ENCODE measurements around the gene CBX8. TPM values are rescaled to one million over a fixed set of nuclear protein-coding genes. Genes with fewer than 3 reads are reported as not detected.
"Not testable (repeated sequence)": the region's sequence is repeated elsewhere in the genome, so short reads cannot be mapped to it uniquely, and the experiment has no call there.

Gene CBX8
- total RNA-seq, 1 donor from 2014 or later, result 9.4 TPM

DNA sequence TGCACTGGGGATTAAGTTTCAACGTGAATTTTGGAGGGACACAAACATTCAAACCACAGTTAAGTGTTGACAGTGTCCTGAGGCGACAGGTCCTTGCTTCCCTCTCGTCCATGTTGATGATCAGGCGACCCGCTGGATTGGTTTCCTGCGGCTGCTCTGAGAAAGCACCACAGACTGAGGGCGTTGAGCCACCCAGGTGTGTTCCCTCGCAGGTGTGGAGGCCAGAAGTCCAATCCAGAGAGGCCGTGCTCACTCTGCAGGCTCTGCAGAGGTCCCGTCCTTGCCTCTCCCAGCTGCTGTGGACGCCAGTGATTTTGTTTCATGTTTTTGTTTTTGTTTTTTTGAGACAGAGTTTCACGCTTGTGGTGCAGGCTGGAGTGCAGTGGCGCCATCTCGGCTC lies 41.3 kb downstream of the CBX8 start:
- H3K4me1 Mint-ChIP-seq, result no peaks in the 10 kb centered on the region
- H3K36me3 Mint-ChIP-seq (ENCODE audit: low read depth), result no peaks in the 10 kb centered on the region
- H3K27me3 Mint-ChIP-seq, result peaks cover 20% of the 10 kb centered on the region
- H3K9me3 Mint-ChIP-seq, result no peaks in the 10 kb centered on the region
- no peak overlapping the region for H3K4me3 Mint-ChIP-seq
- intact Hi-C loops (cut with micrococcal nuclease), result no loop called here
- no peak overlapping the region for H3K27ac Mint-ChIP-seq
- DNase-seq, result no peak

DNA sequence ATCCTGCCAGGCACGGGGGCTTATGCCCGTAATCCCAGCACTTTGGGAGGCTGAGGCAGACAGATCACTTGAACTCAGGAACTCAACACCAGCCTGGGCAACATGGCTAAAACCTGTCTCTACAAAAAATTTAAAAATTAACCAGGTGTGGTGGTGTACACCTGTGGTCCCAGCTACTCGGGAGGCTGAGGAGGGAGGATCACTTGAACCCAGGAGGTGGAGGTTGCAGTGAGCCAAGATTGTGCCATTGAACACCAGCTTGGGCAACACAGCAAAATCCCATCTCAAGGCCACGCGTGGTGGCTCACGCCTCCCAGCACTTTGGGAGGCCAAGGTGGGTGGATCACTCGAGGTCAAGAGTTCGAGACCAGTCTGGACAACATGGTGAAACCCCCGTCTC lies 42.0 kb downstream of the CBX8 start:
- H3K36me3 Mint-ChIP-seq (ENCODE audit: low read depth); intact Hi-C loops (cut with micrococcal nuclease); H3K4me3 Mint-ChIP-seq; H3K9me3 Mint-ChIP-seq; H3K4me1 Mint-ChIP-seq; DNase-seq; H3K27ac Mint-ChIP-seq: not testable (repeated sequence)
- H3K27me3 Mint-ChIP-seq, result peaks cover 23% of the 10 kb centered on the region

GRCh38 chr17:79754370-79754769 lies 42.5 kb downstream of the CBX8 start:
- Mint-ChIP-seq H3K4me3 (no peak overlapping the region), H3K27me3 (peaks cover 28% of the 10 kb centered on the region), H3K27ac (no peak overlapping the region), H3K36me3 (ENCODE audit: low read depth) (no peaks in the 10 kb centered on the region), H3K4me1 (no peaks in the 10 kb centered on the region), H3K9me3 (no peaks in the 10 kb centered on the region)
- intact Hi-C loops (cut with micrococcal nuclease), result no loop called here
- no peak for DNase-seq

GRCh38 chr17:79752175-79752574 lies 44.7 kb downstream of the CBX8 start:
- H3K36me3 Mint-ChIP-seq (ENCODE audit: low read depth), result no peaks in the 10 kb centered on the region
- no peak overlapping the region for H3K27ac Mint-ChIP-seq
- peaks cover 37% of the 10 kb centered on the region for H3K27me3 Mint-ChIP-seq
- intact Hi-C loops (cut with micrococcal nuclease), result no loop called here
- no peak for DNase-seq
- peaks cover 3% of the 10 kb centered on the region for H3K4me1 Mint-ChIP-seq
- no peaks in the 10 kb centered on the region for H3K9me3 Mint-ChIP-seq
- H3K4me3 Mint-ChIP-seq, result no peak overlapping the region

GRCh38 chr17:79750650-79751545 lies 46.0 kb downstream of the CBX8 start:
- Mint-ChIP-seq H3K4me1 (peaks cover 6% of the 10 kb centered on the region), H3K4me3 (no peak overlapping the region), H3K9me3 (no peaks in the 10 kb centered on the region), H3K36me3 (ENCODE audit: low read depth) (no peaks in the 10 kb centered on the region), H3K27me3 (peaks cover 44% of the 10 kb centered on the region), H3K27ac (no peak overlapping the region)
- DNase-seq, result no peak
- intact Hi-C loops (cut with micrococcal nuclease), result no loop called here

- peaks cover 13% of the 10 kb centered on the region for H3K4me1 Mint-ChIP-seq
Observed at GRCh38 chr17:79749958-79750357, 46.9 kb downstream of the CBX8 start.

DNA sequence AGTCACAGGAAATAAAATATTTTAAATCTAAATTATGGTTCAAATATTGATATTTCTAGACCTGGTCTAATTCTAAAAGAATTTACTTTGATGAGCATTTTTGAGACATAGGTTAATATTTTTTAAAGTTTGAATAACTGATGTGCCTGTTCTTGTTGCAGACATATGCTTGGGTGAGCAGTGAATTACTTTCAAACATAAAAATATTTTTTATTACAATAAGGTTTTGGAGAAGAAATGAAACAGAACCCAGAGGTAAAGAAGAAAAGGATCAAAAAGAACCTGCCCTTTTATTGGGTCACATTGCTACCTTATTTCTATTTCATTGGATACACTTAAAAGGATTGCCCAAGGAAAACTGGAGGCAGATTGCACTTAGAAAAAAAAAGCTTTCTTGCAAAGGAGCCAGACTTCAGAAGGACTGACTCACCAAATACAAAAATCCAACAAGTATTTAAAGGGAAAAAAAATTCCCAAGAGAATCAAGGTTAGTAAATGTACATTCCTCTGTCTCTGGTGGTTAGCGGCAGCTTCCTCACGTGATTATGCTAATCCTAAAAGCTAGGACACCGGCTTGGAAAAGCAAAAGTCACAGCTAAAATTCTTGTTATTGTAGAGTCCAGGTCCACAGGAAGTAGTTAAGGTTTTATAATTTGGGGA lies 47.6 kb downstream of the CBX8 start:
- intact Hi-C loops (cut with micrococcal nuclease), result loop anchor here (5.0 kb wide), 1 partner anchor 43 kb away; no protein-coding TSS in a partner anchor

More at GRCh38 chr17:79749958-79750357, 46.9 kb downstream of the CBX8 start:
- Mint-ChIP-seq H3K4me3 (no peak overlapping the region), H3K27ac (no peak overlapping the region), H3K9me3 (no peaks in the 10 kb centered on the region), H3K27me3 (peaks cover 44% of the 10 kb centered on the region), H3K36me3 (ENCODE audit: low read depth) (no peaks in the 10 kb centered on the region)
- intact Hi-C loops (cut with micrococcal nuclease), result loop anchor here (5.0 kb wide), 1 partner anchor 42 kb away; no protein-coding TSS in a partner anchor
- no peak for DNase-seq

GRCh38 chr17:79748295-79749099 lies 48.4 kb downstream of the CBX8 start:
- intact Hi-C loops (cut with micrococcal nuclease), result loop anchor here (5.0 kb wide), 1 partner anchor 44 kb away; no protein-coding TSS in a partner anchor
- peaks cover 13% of the 10 kb centered on the region for H3K4me1 Mint-ChIP-seq
- H3K27me3 Mint-ChIP-seq, result peaks cover 41% of the 10 kb centered on the region
- no peak for DNase-seq
- no peak overlapping the region for H3K4me3 Mint-ChIP-seq
- no peaks in the 10 kb centered on the region for H3K9me3 Mint-ChIP-seq
- H3K27ac Mint-ChIP-seq, result no peak overlapping the region
- H3K36me3 Mint-ChIP-seq (ENCODE audit: low read depth), result no peaks in the 10 kb centered on the region

More for the DNA sequence above, 47.6 kb downstream of the CBX8 start:
- Mint-ChIP-seq H3K9me3 (no peaks in the 10 kb centered on the region), H3K4me3 (no peak overlapping the region), H3K27me3 (peaks cover 41% of the 10 kb centered on the region), H3K4me1 (peaks cover 13% of the 10 kb centered on the region), H3K27ac (no peak overlapping the region), H3K36me3 (ENCODE audit: low read depth) (no peaks in the 10 kb centered on the region)
- DNase-seq, result no peak

- H3K36me3 Mint-ChIP-seq (ENCODE audit: low read depth), result no peaks in the 10 kb centered on the region
- peaks cover 44% of the 10 kb centered on the region for H3K27me3 Mint-ChIP-seq
- peak; percentile 67 for DNase-seq
- no peaks in the 10 kb centered on the region for H3K9me3 Mint-ChIP-seq
- peak overlapping the region; percentile 51 for H3K4me3 Mint-ChIP-seq
- H3K4me1 Mint-ChIP-seq, result peaks cover 13% of the 10 kb centered on the region
- intact Hi-C loops (cut with micrococcal nuclease), result loop anchor here (2.0 to 5.0 kb wide), 2 partner anchors 45 to 91 kb away; partner anchors contain the start of gene CBX4
- no peak overlapping the region for H3K27ac Mint-ChIP-seq
Observed at GRCh38 chr17:79747508-79748294, 49.2 kb downstream of the CBX8 start.

- Mint-ChIP-seq H3K27ac (no peak overlapping the region), H3K4me3 (no peak overlapping the region), H3K4me1 (peaks cover 13% of the 10 kb centered on the region), H3K9me3 (no peaks in the 10 kb centered on the region), H3K27me3 (peaks cover 44% of the 10 kb centered on the region), H3K36me3 (ENCODE audit: low read depth) (no peaks in the 10 kb centered on the region)
- no peak for DNase-seq
- intact Hi-C loops (cut with micrococcal nuclease), result loop anchor here (2.0 to 5.0 kb wide), 2 partner anchors 45 to 92 kb away; partner anchors contain the start of gene CBX4
Observed at GRCh38 chr17:79746889-79747507, 49.9 kb downstream of the CBX8 start.

- Mint-ChIP-seq H3K4me1 (peaks cover 13% of the 10 kb centered on the region), H3K27ac (no peak overlapping the region), H3K36me3 (ENCODE audit: low read depth) (no peaks in the 10 kb centered on the region), H3K27me3 (peaks cover 32% of the 10 kb centered on the region), H3K9me3 (no peaks in the 10 kb centered on the region), H3K4me3 (peak overlapping the region; percentile 45)
- intact Hi-C loops (cut with micrococcal nuclease), result loop anchor here (2.0 to 5.0 kb wide), 2 partner anchors 47 to 93 kb away; partner anchors contain the start of gene CBX4
- DNase-seq, result no peak
Observed at GRCh38 chr17:79745641-79746105, 51.2 kb downstream of the CBX8 start.

DNA sequence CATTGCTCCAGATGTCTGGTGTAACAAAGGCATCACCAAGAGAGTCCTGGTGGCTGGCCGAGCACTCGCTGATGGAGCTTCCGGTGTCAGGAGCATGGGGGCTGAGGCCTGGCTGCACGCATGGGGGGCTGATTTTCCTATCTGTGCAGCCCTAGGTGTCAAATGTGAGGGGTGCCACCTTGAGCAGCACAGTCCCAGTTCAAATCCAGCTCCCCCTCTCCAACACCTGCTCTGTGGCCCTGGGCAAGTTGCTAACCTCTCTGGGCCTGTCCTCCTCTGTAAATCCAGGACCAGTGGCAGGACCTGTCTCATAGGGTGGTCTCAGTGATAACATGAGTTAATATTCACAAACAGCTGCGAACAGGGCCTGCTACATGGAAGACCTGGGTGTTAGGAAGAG lies 53.3 kb downstream of the CBX8 start:
- Mint-ChIP-seq H3K27me3 (peaks cover 41% of the 10 kb centered on the region), H3K4me3 (no peak overlapping the region), H3K36me3 (ENCODE audit: low read depth) (no peaks in the 10 kb centered on the region), H3K27ac (no peak overlapping the region), H3K4me1 (peaks cover 13% of the 10 kb centered on the region), H3K9me3 (no peaks in the 10 kb centered on the region)
- intact Hi-C loops (cut with micrococcal nuclease), result loop anchor here (2.0 kb wide), 1 partner anchor 249 kb away; no protein-coding TSS in a partner anchor
- no peak for DNase-seq

All from activated CD4-positive, alpha-beta T cell treated with anti-CD3 and anti-CD28 coated beads, Interleukin-2, amount 10 ng/mL, durations not matched to agents 24 days and 14 days (primary cell).